ENCODE results near the gene RCOR1. TPM values are rescaled to one million over a fixed set of nuclear protein-coding genes. Genes with fewer than 3 reads are reported as not detected.

RCOR1 gene
- total RNA-seq, 6 donors from 2014 or later = 19.8 to 58.7 (median 34.3) TPM

GRCh38 chr14:102722646-102723045, 130.2 kb downstream of the RCOR1 start:
- no peaks in the 10 kb centered on the region for H3K27me3 ChIP-seq
- peaks cover 39 to 88% (median 64%) of the 10 kb centered on the region in 4 donors for H3K36me3 ChIP-seq
- no peaks in the 10 kb centered on the region for H3K4me1 ChIP-seq
- no peak for ATAC-seq (ENCODE audit: low FRiP score in 2 of 2)
- DNase-seq = no peak
- WGBS, 2 donors = 95 to 96% methylated on average over 4 of the region's 4 CpGs
- no peak for TF ChIP-seq POLR2AphosphoS5 (IDR thresholded peaks at IDR 0.05)
- no peak for TF ChIP-seq EP300 (IDR thresholded peaks at IDR 0.05)
- no peak for TF ChIP-seq POLR2A (IDR thresholded peaks at IDR 0.05)
- TF ChIP-seq CTCF (IDR thresholded peaks at IDR 0.05) = no peak
- H3K9me3 ChIP-seq = no peaks in the 10 kb centered on the region
- no peak overlapping the region for H3K27ac ChIP-seq
- no peak overlapping the region for H3K4me3 ChIP-seq

- TF ChIP-seq POLR2AphosphoS5 (IDR thresholded peaks at IDR 0.05) (no peak), EP300 (IDR thresholded peaks at IDR 0.05) (no peak), CTCF (IDR thresholded peaks at IDR 0.05) (no peak)
- no peak overlapping the region for H3K4me3 ChIP-seq
- DNase-seq (no peak), ATAC-seq (ENCODE audit: low FRiP score in 2 of 2) (no peak)
- H3K9me3 ChIP-seq = no peaks in the 10 kb centered on the region
- no peaks in the 10 kb centered on the region for H3K4me1 ChIP-seq
- no peaks in the 10 kb centered on the region for H3K27me3 ChIP-seq
- H3K27ac ChIP-seq = no peak overlapping the region
- H3K36me3 ChIP-seq = peaks cover 34 to 89% (median 64%) of the 10 kb centered on the region in 4 donors
- WGBS, 2 donors = 97 to 98% methylated on average over 5 of the region's 5 CpGs
Measured at GRCh38 chr14:102723650-102724049, 131.2 kb downstream of the RCOR1 start.

- H3K36me3 ChIP-seq = peaks cover 31 to 94% (median 61%) of the 10 kb centered on the region in 4 donors
Measured at GRCh38 chr14:102726191-102726949, 133.9 kb downstream of the RCOR1 start.

GRCh38 chr14:102727336-102728095, 135.1 kb downstream of the RCOR1 start:
- Histone ChIP-seq H3K4me3 (no peak overlapping the region), H3K4me1 (no peaks in the 10 kb centered on the region), H3K27ac (no peak overlapping the region), H3K27me3 (no peaks in the 10 kb centered on the region), H3K36me3 (peaks cover 29 to 88% (median 52%) of the 10 kb centered on the region in 4 donors), H3K9me3 (no peaks in the 10 kb centered on the region)
- DNase-seq (no peak), ATAC-seq (ENCODE audit: low FRiP score in 2 of 2) (no peak)
- WGBS, 2 donors = 92 to 96% methylated on average over 9 of the region's 9 CpGs
- no peak for TF ChIP-seq POLR2A (IDR thresholded peaks at IDR 0.05)
- TF ChIP-seq POLR2AphosphoS5 (IDR thresholded peaks at IDR 0.05) = no peak
- no peak for TF ChIP-seq EP300 (IDR thresholded peaks at IDR 0.05)
- TF ChIP-seq CTCF (IDR thresholded peaks at IDR 0.05) = no peak

More at GRCh38 chr14:102726191-102726949, 133.9 kb downstream of the RCOR1 start:
- Histone ChIP-seq H3K27me3 (no peaks in the 10 kb centered on the region), H3K27ac (no peak overlapping the region), H3K9me3 (no peaks in the 10 kb centered on the region), H3K4me1 (no peaks in the 10 kb centered on the region), H3K4me3 (no peak overlapping the region)
- TF ChIP-seq POLR2AphosphoS5 (IDR thresholded peaks at IDR 0.05) (no peak), EP300 (IDR thresholded peaks at IDR 0.05) (no peak), CTCF (IDR thresholded peaks at IDR 0.05) (no peak)
- DNase-seq = no peak
- no peak for ATAC-seq (ENCODE audit: low FRiP score in 2 of 2)
- WGBS, 2 donors = 87 to 88% methylated on average over 19 of the region's 19 CpGs

All from upper lobe of left lung (tissue), 6 donors.